Activated naive CD4-positive, alpha-beta T cell treated with Interleukin-2 at 50 U/mL for 16 hours (primary cell): Measurements from ENCODE around the gene KANK2.
"Not testable (repeated sequence)": the region's sequence is repeated elsewhere in the genome, so short reads cannot be mapped to it uniquely, and the experiment has no call there.

Experiments
- DNase-seq: peaks from one replicate; pipeline ENCODE4 v3.0.0-alpha.2; 2020

Gene KANK2

DNA sequence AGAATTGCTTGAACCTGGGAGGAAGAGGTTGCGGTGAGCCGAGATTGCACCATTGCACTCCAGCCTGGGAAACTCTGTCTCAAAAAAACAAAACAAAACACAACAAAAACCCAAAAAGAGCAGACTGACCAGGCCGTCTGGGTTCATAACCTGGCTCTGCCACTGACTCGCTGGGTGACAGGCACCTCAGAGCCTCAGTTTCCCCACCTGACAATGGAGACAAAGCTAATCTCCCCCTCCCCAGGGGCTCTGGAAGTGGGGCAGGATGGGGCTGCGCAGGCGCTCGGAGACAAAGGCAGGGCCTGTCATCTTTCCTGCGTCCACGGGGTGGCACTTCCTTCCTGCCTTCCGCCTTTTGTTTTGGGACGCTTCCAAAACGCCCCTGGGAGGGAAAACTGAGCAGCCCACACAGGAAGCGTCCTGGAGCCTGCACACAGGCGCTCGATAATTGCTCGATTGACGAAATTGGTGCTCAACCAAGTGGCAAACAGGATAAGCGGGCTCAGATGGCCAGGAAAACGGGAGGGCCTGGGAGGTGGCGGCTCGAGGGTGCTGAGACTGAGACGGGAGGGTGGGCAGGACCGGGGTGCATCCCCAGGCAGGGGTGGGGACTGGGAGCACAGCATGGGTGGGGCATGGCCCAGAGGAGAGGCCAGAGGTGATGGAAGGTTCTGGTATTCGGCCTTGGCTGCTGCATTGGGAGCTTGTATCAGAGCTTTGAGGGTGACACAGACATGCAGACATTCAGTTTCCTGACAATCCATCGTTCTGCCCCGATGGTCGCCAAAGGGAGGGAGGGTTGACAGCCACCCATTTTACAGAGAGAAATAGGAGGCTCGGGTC, 59.6 kb downstream of the KANK2 start:
- peak; percentile 58 for DNase-seq

DNA sequence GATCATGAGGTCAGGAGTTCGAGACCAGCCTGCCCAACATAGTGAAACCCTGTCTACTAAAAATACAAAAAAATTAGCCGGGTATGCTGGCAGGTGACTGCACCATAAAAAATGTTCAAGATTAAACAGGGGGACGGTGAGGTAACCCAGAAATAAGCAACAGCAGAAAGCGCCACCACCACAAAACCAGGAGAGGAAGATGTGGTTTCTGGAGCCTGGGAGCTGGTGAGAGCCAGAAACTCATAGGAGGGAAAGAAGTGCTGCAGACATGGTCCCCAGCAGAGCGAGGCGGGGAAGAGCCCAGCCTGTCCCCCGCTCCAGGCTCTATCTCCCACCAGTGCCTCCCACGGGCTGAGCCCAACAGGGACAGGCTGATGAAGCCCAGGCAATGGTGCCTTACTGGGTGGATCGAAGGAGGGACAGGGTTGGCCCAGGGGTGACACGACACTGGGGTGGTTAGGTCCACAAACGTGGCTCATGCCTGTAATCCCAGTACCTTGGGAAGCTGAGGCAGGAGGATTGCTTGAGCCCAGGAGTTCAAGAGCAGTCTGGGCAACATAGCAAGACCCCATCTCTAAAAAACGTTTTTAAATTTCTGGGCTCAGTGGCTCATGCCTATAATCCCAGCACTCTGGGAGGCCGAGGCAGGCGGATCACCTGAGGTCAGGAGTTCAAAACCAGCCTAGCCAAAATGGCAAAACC, 60.8 kb downstream of the KANK2 start:
- no peak for DNase-seq

DNA sequence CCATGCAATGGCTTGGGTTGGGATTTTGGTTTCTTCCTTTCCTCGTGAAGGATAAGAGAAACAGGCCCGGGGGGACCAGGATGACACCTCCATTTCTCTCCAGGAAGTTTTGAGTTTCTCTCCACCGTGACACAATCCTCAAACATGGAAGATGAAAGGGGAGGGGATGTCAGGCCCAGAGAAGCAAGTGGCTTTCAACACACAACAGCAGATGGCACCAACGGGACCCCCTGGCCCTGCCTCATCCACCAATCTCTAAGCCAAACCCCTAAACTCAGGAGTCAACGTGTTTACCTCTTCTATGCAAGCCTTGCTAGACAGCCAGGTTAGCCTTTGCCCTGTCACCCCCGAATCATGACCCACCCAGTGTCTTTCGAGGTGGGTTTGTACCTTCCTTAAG, 65.9 kb downstream of the KANK2 start:
- no peak for DNase-seq

DNA sequence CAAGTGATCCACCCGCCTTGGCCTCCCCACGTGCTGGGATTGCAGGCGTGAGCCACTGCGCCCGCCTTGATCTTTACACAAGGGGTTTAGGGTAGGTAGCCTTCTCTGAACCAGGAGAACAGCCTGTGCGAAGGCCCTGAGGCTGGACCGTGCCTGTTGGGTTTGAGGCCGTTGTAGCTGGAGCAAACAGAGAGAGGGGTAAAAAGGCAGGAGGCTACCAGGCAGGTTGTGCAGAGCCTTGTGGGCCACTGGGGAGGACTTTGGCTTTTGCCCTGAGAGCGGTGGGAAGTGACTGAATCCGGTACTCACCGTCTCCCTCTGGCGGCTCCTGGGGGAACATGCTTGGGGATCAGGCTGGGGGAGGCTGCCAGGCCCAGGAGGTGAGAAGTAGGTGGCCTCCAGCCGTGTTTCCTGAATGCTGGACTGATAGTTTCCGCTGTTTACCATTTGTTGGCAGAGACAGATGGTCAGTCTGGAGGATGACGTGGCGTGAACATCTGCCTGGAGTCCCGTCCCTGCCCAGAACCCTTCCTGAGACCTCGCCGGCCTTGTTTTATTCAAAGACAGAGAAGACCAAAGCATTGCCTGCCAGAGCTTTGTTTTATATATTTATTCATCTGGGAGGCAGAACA, 66.4 kb downstream of the KANK2 start:
- DNase-seq, result peak; percentile 76

DNA sequence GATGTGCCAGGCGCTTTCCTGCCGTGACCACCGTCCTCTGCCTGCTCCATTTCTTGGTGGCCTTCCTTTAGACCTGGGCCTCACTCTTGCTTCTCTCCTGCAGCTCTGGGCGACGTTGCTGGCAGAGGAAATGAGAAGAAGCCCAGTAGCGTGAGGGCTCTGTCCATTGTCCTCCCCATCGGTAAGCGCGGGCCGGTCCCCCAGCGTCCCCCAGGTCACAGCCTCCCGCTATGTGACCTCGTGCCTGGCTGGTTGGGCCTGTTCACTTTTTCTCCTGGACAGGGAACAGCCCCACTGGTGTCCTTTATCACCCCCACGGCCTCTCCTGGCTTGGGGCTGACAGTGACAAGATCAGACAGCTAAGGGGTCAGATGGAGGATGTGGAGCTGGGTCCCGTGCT, 69.4 kb downstream of the KANK2 start:
- DNase-seq, result no peak

GRCh38 chr19:11125994-11126685, 71.2 kb downstream of the KANK2 start:
- peak; percentile 75 for DNase-seq

DNA sequence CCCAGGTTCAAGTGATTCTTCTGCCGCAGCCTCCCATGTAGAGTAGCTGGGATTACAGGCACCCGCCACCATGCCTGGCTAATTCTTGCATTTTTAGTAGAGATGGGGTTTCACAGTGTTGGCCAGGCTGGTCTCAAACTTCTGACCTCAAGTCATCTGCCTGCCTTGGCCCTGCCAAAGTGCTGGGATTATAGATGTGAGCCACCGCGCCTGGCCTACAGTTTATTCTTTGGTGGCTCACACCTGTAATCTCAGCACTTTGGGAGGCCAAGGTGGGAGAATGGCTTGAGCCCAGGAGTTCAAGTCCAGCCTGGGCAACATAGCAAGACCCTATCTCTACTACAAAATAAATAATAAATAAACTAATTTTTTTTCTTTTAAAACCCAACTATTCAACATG, 73.2 kb downstream of the KANK2 start:
- not testable (repeated sequence) for DNase-seq

GRCh38 chr19:11123114-11123513, 74.2 kb downstream of the KANK2 start:
- DNase-seq, result no peak

GRCh38 chr19:11121963-11122362, 75.4 kb downstream of the KANK2 start:
- not testable (repeated sequence) for DNase-seq

DNA sequence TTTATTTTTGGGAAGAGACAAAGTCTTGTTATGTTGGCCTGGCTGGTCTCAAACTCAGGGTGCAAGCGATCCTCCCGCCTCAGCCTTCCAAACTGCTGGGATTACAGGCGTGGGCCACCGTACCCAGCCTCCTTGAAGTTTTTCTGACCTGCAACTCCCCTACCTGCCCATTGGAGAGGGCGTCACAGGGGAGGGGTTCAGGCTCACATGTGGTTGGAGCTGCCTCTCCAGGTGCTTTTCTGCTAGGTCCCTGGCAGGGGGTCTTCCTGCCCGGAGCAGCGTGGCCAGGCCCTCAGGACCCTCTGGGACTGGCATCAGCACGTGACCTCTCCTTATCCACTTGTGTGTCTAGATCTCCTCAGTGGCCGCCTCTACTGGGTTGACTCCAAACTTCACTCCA, 80.8 kb downstream of the KANK2 start:
- DNase-seq, result no peak

- no peak for DNase-seq
These were observed 81.4 kb downstream of the KANK2 start for GRCh38 chr19:11115895-11116446.

GRCh38 chr19:11115042-11115441, 82.3 kb downstream of the KANK2 start:
- DNase-seq, result no peak
